ENCODE results near the gene RAD51B. TPM values are rescaled to one million over a fixed set of nuclear protein-coding genes. Genes with fewer than 3 reads are reported as not detected.
"Not testable (repeated sequence)": the region's sequence is repeated elsewhere in the genome, so short reads cannot be mapped to it uniquely, and the experiment has no call there.

RAD51B gene
- total RNA-seq, 1 donor from 2014 or later = 3.8 TPM

- no peak for DNase-seq (ENCODE audit: low spot score)
- intact Hi-C loops (cut with DNase I) = no loop called here
These were observed 275.2 kb downstream of the RAD51B start for GRCh38 chr14:68094752-68095151.

GRCh38 chr14:68097727-68098126 is 278.1 kb downstream of the RAD51B start:
- DNase-seq (ENCODE audit: low spot score) = no peak
- intact Hi-C loops (cut with DNase I) = no loop called here

- intact Hi-C loops (cut with DNase I) = no loop called here
- no peak for DNase-seq (ENCODE audit: low spot score)
These were observed 279.3 kb downstream of the RAD51B start for GRCh38 chr14:68098834-68099233.

GRCh38 chr14:68099495-68100045 is 280.0 kb downstream of the RAD51B start:
- DNase-seq (ENCODE audit: low spot score) = no peak
- intact Hi-C loops (cut with DNase I) = no loop called here

GRCh38 chr14:68101715-68102301 is 282.2 kb downstream of the RAD51B start:
- DNase-seq (ENCODE audit: low spot score) = not testable (repeated sequence)

GRCh38 chr14:68103853-68104252 is 284.3 kb downstream of the RAD51B start:
- intact Hi-C loops (cut with DNase I) = no loop called here

More at GRCh38 chr14:68101715-68102301, 282.2 kb downstream of the RAD51B start:
- intact Hi-C loops (cut with DNase I) = not testable (repeated sequence)

GRCh38 chr14:68104518-68104917 is 284.9 kb downstream of the RAD51B start:
- intact Hi-C loops (cut with DNase I) = no loop called here
- no peak for DNase-seq (ENCODE audit: low spot score)

More at GRCh38 chr14:68103853-68104252, 284.3 kb downstream of the RAD51B start:
- DNase-seq (ENCODE audit: low spot score) = no peak

GRCh38 chr14:68105816-68106215 is 286.2 kb downstream of the RAD51B start:
- intact Hi-C loops (cut with DNase I) = no loop called here
- DNase-seq (ENCODE audit: low spot score) = no peak

- intact Hi-C loops (cut with DNase I) = no loop called here
- no peak for DNase-seq (ENCODE audit: low spot score)
These were observed 286.9 kb downstream of the RAD51B start for GRCh38 chr14:68106456-68106855.

GRCh38 chr14:68106905-68107304 is 287.3 kb downstream of the RAD51B start:
- intact Hi-C loops (cut with DNase I) = no loop called here
- DNase-seq (ENCODE audit: low spot score) = no peak

- intact Hi-C loops (cut with DNase I) = no loop called here
- no peak for DNase-seq (ENCODE audit: low spot score)
These were observed 289.7 kb downstream of the RAD51B start for GRCh38 chr14:68109132-68109900.

GRCh38 chr14:68111097-68111852 is 291.7 kb downstream of the RAD51B start:
- intact Hi-C loops (cut with DNase I) = no loop called here
- DNase-seq (ENCODE audit: low spot score) = no peak

GRCh38 chr14:68111853-68112270 is 292.3 kb downstream of the RAD51B start:
- DNase-seq (ENCODE audit: low spot score) = no peak
- intact Hi-C loops (cut with DNase I) = no loop called here

- DNase-seq (ENCODE audit: low spot score) = no peak
- intact Hi-C loops (cut with DNase I) = no loop called here
These were observed 292.9 kb downstream of the RAD51B start for GRCh38 chr14:68112442-68112841.

GRCh38 chr14:68113343-68113930 is 293.9 kb downstream of the RAD51B start:
- intact Hi-C loops (cut with DNase I) = no loop called here
- DNase-seq (ENCODE audit: low spot score) = no peak

GRCh38 chr14:68115952-68116351 is 296.4 kb downstream of the RAD51B start:
- DNase-seq (ENCODE audit: low spot score); intact Hi-C loops (cut with DNase I): not testable (repeated sequence)

- intact Hi-C loops (cut with DNase I) = no loop called here
- DNase-seq (ENCODE audit: low spot score) = no peak
These were observed 303.1 kb downstream of the RAD51B start for GRCh38 chr14:68122651-68123050.

- DNase-seq (ENCODE audit: low spot score) = no peak
- intact Hi-C loops (cut with DNase I) = no loop called here
These were observed 304.5 kb downstream of the RAD51B start for GRCh38 chr14:68124050-68124449.

- DNase-seq (ENCODE audit: low spot score) = no peak
- intact Hi-C loops (cut with DNase I) = no loop called here
These were observed 305.6 kb downstream of the RAD51B start for GRCh38 chr14:68124979-68125731.
